ENCODE results near the gene RBM5. TPM values are rescaled to one million over a fixed set of nuclear protein-coding genes. Genes with fewer than 3 reads are reported as not detected.

RBM5 gene
- polyA plus RNA-seq, 3 donors from 2014 or later = 15.5 to 40.7 (median 21.4) TPM

- H3K27ac Mint-ChIP-seq = no peak overlapping the region
- peaks cover 0 to 2% (median 0%) of the 10 kb centered on the region in 6 donors for H3K9me3 Mint-ChIP-seq
- no peaks in the 10 kb centered on the region for H3K36me3 Mint-ChIP-seq
- H3K4me3 Mint-ChIP-seq = no peak overlapping the region
- DNase-seq = no peak
- H3K27me3 Mint-ChIP-seq (ENCODE audit: low read depth in 3 of 3) = peaks cover 0 to 3% (median 0%) of the 10 kb centered on the region in 3 donors
- no peaks in the 10 kb centered on the region for H3K4me1 Mint-ChIP-seq
Observed at GRCh38 chr3:50137531-50137930, 48.8 kb downstream of the RBM5 start.

GRCh38 chr3:50138266-50139200 lies 49.8 kb downstream of the RBM5 start:
- H3K4me3 Mint-ChIP-seq = no peak overlapping the region
- no peaks in the 10 kb centered on the region for H3K36me3 Mint-ChIP-seq
- no peak for DNase-seq
- peak overlapping the region in 1 of 6 donors; percentile 56 for H3K27ac Mint-ChIP-seq
- H3K27me3 Mint-ChIP-seq (ENCODE audit: low read depth in 3 of 3) = peaks cover 0 to under 1% (median 0%) of the 10 kb centered on the region in 3 donors
- H3K4me1 Mint-ChIP-seq = no peaks in the 10 kb centered on the region
- H3K9me3 Mint-ChIP-seq = peaks cover 0 to 2% (median 0%) of the 10 kb centered on the region in 6 donors

- peaks cover 0 to 1% (median 0%) of the 10 kb centered on the region in 3 donors for H3K27me3 Mint-ChIP-seq (ENCODE audit: low read depth in 3 of 3)
- no peak for DNase-seq
- H3K36me3 Mint-ChIP-seq = no peaks in the 10 kb centered on the region
- H3K27ac Mint-ChIP-seq = no peak overlapping the region
- H3K9me3 Mint-ChIP-seq = peaks cover 0 to 2% (median 0%) of the 10 kb centered on the region in 6 donors
- H3K4me1 Mint-ChIP-seq = no peaks in the 10 kb centered on the region
- no peak overlapping the region for H3K4me3 Mint-ChIP-seq
Observed at GRCh38 chr3:50139308-50139707, 50.6 kb downstream of the RBM5 start.

GRCh38 chr3:50139718-50140423 lies 51.2 kb downstream of the RBM5 start:
- no peak for DNase-seq
- Mint-ChIP-seq H3K27me3 (ENCODE audit: low read depth in 3 of 3) (peaks cover 0 to 3% (median 0%) of the 10 kb centered on the region in 3 donors), H3K4me3 (no peak overlapping the region), H3K36me3 (no peaks in the 10 kb centered on the region), H3K9me3 (peaks cover 0 to 2% (median 0%) of the 10 kb centered on the region in 6 donors), H3K27ac (no peak overlapping the region), H3K4me1 (no peaks in the 10 kb centered on the region)

- Mint-ChIP-seq H3K4me3 (no peak overlapping the region), H3K27ac (no peak overlapping the region), H3K9me3 (peaks cover 0 to 2% (median 0%) of the 10 kb centered on the region in 6 donors), H3K36me3 (no peaks in the 10 kb centered on the region), H3K27me3 (ENCODE audit: low read depth in 3 of 3) (peaks cover 0 to 3% (median 0%) of the 10 kb centered on the region in 3 donors), H3K4me1 (no peaks in the 10 kb centered on the region)
- no peak for DNase-seq
Observed at GRCh38 chr3:50140990-50141389, 52.3 kb downstream of the RBM5 start.

- no peak for DNase-seq
- Mint-ChIP-seq H3K4me1 (no peaks in the 10 kb centered on the region), H3K27ac (no peak overlapping the region), H3K27me3 (ENCODE audit: low read depth in 3 of 3) (peaks cover 0 to 5% (median 2%) of the 10 kb centered on the region in 3 donors), H3K36me3 (no peaks in the 10 kb centered on the region), H3K4me3 (no peak overlapping the region), H3K9me3 (peaks cover 0 to 2% (median 0%) of the 10 kb centered on the region in 6 donors)
Observed at GRCh38 chr3:50146316-50146901, 57.7 kb downstream of the RBM5 start.

- DNase-seq = no peak
- no peak overlapping the region for H3K4me3 Mint-ChIP-seq
- no peaks in the 10 kb centered on the region for H3K36me3 Mint-ChIP-seq
- H3K4me1 Mint-ChIP-seq = no peaks in the 10 kb centered on the region
- peaks cover 0 to 5% (median 2%) of the 10 kb centered on the region in 3 donors for H3K27me3 Mint-ChIP-seq (ENCODE audit: low read depth in 3 of 3)
- H3K9me3 Mint-ChIP-seq = peaks cover 0 to 2% (median 0%) of the 10 kb centered on the region in 6 donors
- H3K27ac Mint-ChIP-seq = no peak overlapping the region
Observed at GRCh38 chr3:50147016-50147415, 58.3 kb downstream of the RBM5 start.

- Mint-ChIP-seq H3K27me3 (ENCODE audit: low read depth in 3 of 3) (peaks cover 0 to 5% (median 2%) of the 10 kb centered on the region in 3 donors), H3K36me3 (no peaks in the 10 kb centered on the region), H3K27ac (no peak overlapping the region), H3K4me1 (no peaks in the 10 kb centered on the region), H3K4me3 (no peak overlapping the region), H3K9me3 (peaks cover 0 to under 1% (median 0%) of the 10 kb centered on the region in 6 donors)
- DNase-seq = no peak
Observed at GRCh38 chr3:50147447-50147846, 58.7 kb downstream of the RBM5 start.

- DNase-seq = no peak
- Mint-ChIP-seq H3K4me3 (no peak overlapping the region), H3K27me3 (ENCODE audit: low read depth in 3 of 3) (peaks cover 0 to 5% (median 2%) of the 10 kb centered on the region in 3 donors), H3K4me1 (no peaks in the 10 kb centered on the region), H3K27ac (no peak overlapping the region), H3K36me3 (no peaks in the 10 kb centered on the region), H3K9me3 (no peaks in the 10 kb centered on the region)
Observed at GRCh38 chr3:50147861-50148260, 59.1 kb downstream of the RBM5 start.

- H3K4me3 Mint-ChIP-seq = no peak overlapping the region
- H3K27me3 Mint-ChIP-seq (ENCODE audit: low read depth in 3 of 3) = peaks cover 4 to 6% (median 6%) of the 10 kb centered on the region in 3 donors
- H3K36me3 Mint-ChIP-seq = no peaks in the 10 kb centered on the region
- H3K9me3 Mint-ChIP-seq = no peaks in the 10 kb centered on the region
- peaks cover 4 to 6% of the 10 kb centered on the region in 2 donors for H3K4me1 Mint-ChIP-seq
- no peak for DNase-seq
- no peak overlapping the region for H3K27ac Mint-ChIP-seq
Observed at GRCh38 chr3:50150404-50150750, 61.7 kb downstream of the RBM5 start.

- Mint-ChIP-seq H3K27me3 (ENCODE audit: low read depth in 3 of 3) (peaks cover 6 to 11% (median 9%) of the 10 kb centered on the region in 3 donors), H3K9me3 (no peaks in the 10 kb centered on the region), H3K36me3 (no peaks in the 10 kb centered on the region), H3K4me1 (peaks cover 6 to 9% of the 10 kb centered on the region in 2 donors), H3K27ac (no peak overlapping the region), H3K4me3 (no peak overlapping the region)
- DNase-seq = no peak
Observed at GRCh38 chr3:50150863-50151686, 62.4 kb downstream of the RBM5 start.

GRCh38 chr3:50151728-50152127 lies 63.0 kb downstream of the RBM5 start:
- no peak overlapping the region for H3K27ac Mint-ChIP-seq
- peaks cover 6 to 9% of the 10 kb centered on the region in 2 donors for H3K4me1 Mint-ChIP-seq
- H3K27me3 Mint-ChIP-seq (ENCODE audit: low read depth in 3 of 3) = peaks cover 11 to 16% (median 14%) of the 10 kb centered on the region in 3 donors
- H3K36me3 Mint-ChIP-seq = no peaks in the 10 kb centered on the region
- no peaks in the 10 kb centered on the region for H3K9me3 Mint-ChIP-seq
- DNase-seq = no peak
- H3K4me3 Mint-ChIP-seq = no peak overlapping the region
